GM23338 (cell line): Measurements from ENCODE around the gene RAB11FIP4. TPM values are rescaled to one million over a fixed set of nuclear protein-coding genes. Genes with fewer than 3 reads are reported as not detected.

Experiments
- ATAC-seq: fragments of 200-7000 bp; cut with Tn5 transposase; 3 replicates; pipeline ENCODE4 v1.9.1; 2020
- DNase-seq: peaks from one replicate; pipeline ENCODE4 v3.0.0-alpha.2; 2015; ENCODE audit warnings: low spot score
- H2AFZ ChIP-seq: fragments of 200-600 bp; sonication (generic); 2 replicates; pipeline ENCODE4 v1.8.0; 2016; ENCODE audit warnings: antibody characterized with exemption, mild to moderate bottlenecking, moderate library complexity
- H3F3A ChIP-seq: fragments of 200-600 bp; sonication (generic); replicated peaks from 2 replicates; pipeline ENCODE4 v1.8.0; 2017; ENCODE audit warnings: antibody characterized with exemption, mixed run types, low read depth
- H3K27ac ChIP-seq: fragments of 200-600 bp; sonication (generic); 2 replicates; pipeline ENCODE4 v1.6.1; 2016; ENCODE audit warnings: low read depth
- H3K27me3 ChIP-seq: fragments of 200-600 bp; sonication (generic); 2 replicates; pipeline ENCODE4 v1.8.0; 2016; ENCODE audit warnings: mild to moderate bottlenecking, mixed run types, moderate library complexity; ENCODE audit not compliant: insufficient read depth
- H3K36me3 ChIP-seq: fragments of 200-600 bp; sonication (generic); 2 replicates; pipeline ENCODE4 v1.8.0; 2016; ENCODE audit warnings: mild to moderate bottlenecking; ENCODE audit not compliant: insufficient read depth
- H3K4me1 ChIP-seq: fragments of 200-600 bp; sonication (generic); 2 replicates; pipeline ENCODE4 v1.8.0; 2016; ENCODE audit warnings: mild to moderate bottlenecking, moderate library complexity; ENCODE audit not compliant: insufficient read depth
- H3K4me2 ChIP-seq: fragments of 200-600 bp; sonication (generic); 2 replicates; pipeline ENCODE4 v1.7.1; 2017; ENCODE audit warnings: mixed run types
- H3K4me3 ChIP-seq: fragments of 200-600 bp; sonication (generic); 2 replicates; pipeline ENCODE4 v1.6.1; 2016; ENCODE audit warnings: mixed run types
- H3K79me2 ChIP-seq: fragments of 200-600 bp; sonication (generic); replicated peaks from 2 replicates; pipeline ENCODE4 v1.8.0; 2017; ENCODE audit warnings: mild to moderate bottlenecking; ENCODE audit not compliant: insufficient read depth
- H3K9me2 ChIP-seq: fragments of 200-600 bp; sonication (generic); 2 replicates; pipeline ENCODE4 v1.8.0; 2017; ENCODE audit not compliant: insufficient read depth
- H4K20me1 ChIP-seq: fragments of 200-600 bp; sonication (generic); replicated peaks from 2 replicates; pipeline ENCODE4 v1.8.0; 2017; ENCODE audit warnings: mild to moderate bottlenecking; ENCODE audit not compliant: insufficient read depth
- H3K27ac Mint-ChIP-seq: 2 replicates; pipeline ENCODE4 v1.8.0; 2020; ENCODE audit warnings: inconsistent platforms, mild to moderate bottlenecking, moderate library complexity, mixed read lengths
- H3K27me3 Mint-ChIP-seq: 3 replicates; pipeline ENCODE4 v1.8.0; 2022; ENCODE audit warnings: low read depth, mild to moderate bottlenecking, moderate library complexity, mixed read lengths, inconsistent platforms; ENCODE audit not compliant: insufficient read depth, poor library complexity
- H3K36me3 Mint-ChIP-seq: 3 replicates; pipeline ENCODE4 v1.8.0; 2021; ENCODE audit warnings: low read depth, mild to moderate bottlenecking, inconsistent platforms, moderate library complexity, mixed read lengths
- H3K4me1 Mint-ChIP-seq: 3 replicates; pipeline ENCODE4 v1.8.0; 2020; ENCODE audit warnings: mild to moderate bottlenecking, inconsistent platforms, mixed read lengths
- H3K4me3 Mint-ChIP-seq: 3 replicates; pipeline ENCODE4 v1.8.0; 2021; ENCODE audit warnings: moderate library complexity, mild to moderate bottlenecking, inconsistent platforms, mixed read lengths
- H3K9me3 Mint-ChIP-seq: 3 replicates; pipeline ENCODE4 v1.8.0; 2020; ENCODE audit warnings: moderate library complexity, mild to moderate bottlenecking, inconsistent platforms, mixed read lengths
- CREB1 ChIP-seq: fragments of 250-450 bp; sonication (Bioruptor Pico); IDR thresholded peaks from 2 replicates; pipeline ENCODE4 v1.5.0; 2020; ENCODE audit warnings: low read depth, mild to moderate bottlenecking, moderate library complexity
- CTCF ChIP-seq, 2 experiments: fragments of 200-600 bp in 1 of 2; sonication (generic) in 1 of 2; conservative IDR thresholded peaks; 2 replicates each; pipeline versions ENCODE4 v1.5.1 to v1.6.1; 2016 to 2017; ENCODE audit warnings: antibody characterized with exemption in 2 of 2, low read depth in 2 of 2, mild to moderate bottlenecking in 2 of 2, moderate library complexity in 1 of 2
- EZH2 ChIP-seq: fragments of 200-600 bp; sonication (generic); IDR thresholded peaks from one replicate; pipeline ENCODE4 v1.8.0; 2017; ENCODE audit warnings: antibody characterized with exemption, mild to moderate bottlenecking, low read depth; ENCODE audit not compliant: unreplicated experiment
- EZH2phosphoT487 ChIP-seq: fragments of 200-600 bp; sonication (generic); IDR thresholded peaks from one replicate; pipeline ENCODE4 v1.8.1; 2018; ENCODE audit warnings: antibody characterized with exemption; ENCODE audit not compliant: unreplicated experiment
- JUNB ChIP-seq: IDR thresholded peaks from one replicate; pipeline ENCODE4 v1.6.1; 2016; ENCODE audit warnings: antibody characterized with exemption; ENCODE audit not compliant: unreplicated experiment
- NANOG ChIP-seq: IDR thresholded peaks from 2 replicates; pipeline ENCODE4 v1.6.1; 2016; ENCODE audit warnings: antibody characterized with exemption, borderline replicate concordance
- POLR2AphosphoS5 ChIP-seq: IDR thresholded peaks from 2 replicates; pipeline ENCODE4 v1.6.1; 2016; ENCODE audit warnings: antibody characterized with exemption, low read depth
- STAT1 ChIP-seq: IDR thresholded peaks from one replicate; pipeline ENCODE4 v1.6.1; 2016; ENCODE audit warnings: antibody characterized with exemption; ENCODE audit not compliant: unreplicated experiment
- ZNF114 ChIP-seq: fragments of 250-450 bp; sonication (Bioruptor Pico); IDR thresholded peaks from 2 replicates; pipeline ENCODE4 v1.5.0; 2020; ENCODE audit warnings: mild to moderate bottlenecking, moderate library complexity
- ZNF331 ChIP-seq: fragments of 250-450 bp; sonication (Bioruptor Pico); IDR thresholded peaks from 2 replicates; pipeline ENCODE4 v1.5.0; 2020; ENCODE audit warnings: low read depth, mild to moderate bottlenecking, moderate library complexity
- polyA plus RNA-seq: library from polyadenylated mRNA; unstranded; fragments of >200 nt; fragmentation: Nextera tagmentation; extraction: Ambion mirVana; gene quantifications from 2 replicates; pipeline ENCODE4 v1.2.1, GENCODE V29; 2016
- total RNA-seq: library from RNA; depleted of rRNA; stranded (reverse); fragments of >200 nt; shearing (Covaris generic); gene quantifications from 2 replicates; pipeline ENCODE4 v1.2.3, GENCODE V29; 2014
- TF ChIP-seq, protein P1 (sequence below): IDR thresholded peaks from 2 replicates; pipeline ENCODE4 v1.6.1; 2016; ENCODE audit warnings: antibody characterized with exemption
- TF ChIP-seq, protein P2 (sequence below): fragments of 250-450 bp; sonication (Bioruptor Pico); IDR thresholded peaks from 2 replicates; pipeline ENCODE4 v1.5.0; 2020; ENCODE audit warnings: mild to moderate bottlenecking, moderate library complexity

Gene RAB11FIP4
- total and polyA plus RNA-seq, 2 experiments from 2014 or later = 26.0 to 65.6 TPM

GRCh38 chr17:31581491-31581890 is 190.0 kb downstream of the RAB11FIP4 start:
- H3K4me1 ChIP-seq = no peaks in the 10 kb centered on the region
- H4K20me1 ChIP-seq = no peaks in the 10 kb centered on the region
- ATAC-seq = no peak
- H3K27me3 ChIP-seq = no peaks in the 10 kb centered on the region
- no peak overlapping the region for H3K4me2 ChIP-seq
- no peaks in the 10 kb centered on the region for H3F3A ChIP-seq
- no peaks in the 10 kb centered on the region for H3K79me2 ChIP-seq
- no peak overlapping the region for H2AFZ ChIP-seq
- Mint-ChIP-seq H3K27me3 (peaks cover 3% of the 10 kb centered on the region), H3K4me3 (no peak overlapping the region), H3K36me3 (no peaks in the 10 kb centered on the region), H3K9me3 (no peaks in the 10 kb centered on the region), H3K4me1 (no peaks in the 10 kb centered on the region), H3K27ac (no peak overlapping the region)
- H3K9me2 ChIP-seq = no peaks in the 10 kb centered on the region
- no peak for DNase-seq
- no peaks in the 10 kb centered on the region for H3K36me3 ChIP-seq
- TF ChIP-seq CTCF (conservative IDR thresholded peaks at IDR 0.05; ENCODE audit: low read depth in 2 of 2) = no peak
- H3K4me3 ChIP-seq = no peak overlapping the region
- H3K27ac ChIP-seq = no peak overlapping the region

DNA sequence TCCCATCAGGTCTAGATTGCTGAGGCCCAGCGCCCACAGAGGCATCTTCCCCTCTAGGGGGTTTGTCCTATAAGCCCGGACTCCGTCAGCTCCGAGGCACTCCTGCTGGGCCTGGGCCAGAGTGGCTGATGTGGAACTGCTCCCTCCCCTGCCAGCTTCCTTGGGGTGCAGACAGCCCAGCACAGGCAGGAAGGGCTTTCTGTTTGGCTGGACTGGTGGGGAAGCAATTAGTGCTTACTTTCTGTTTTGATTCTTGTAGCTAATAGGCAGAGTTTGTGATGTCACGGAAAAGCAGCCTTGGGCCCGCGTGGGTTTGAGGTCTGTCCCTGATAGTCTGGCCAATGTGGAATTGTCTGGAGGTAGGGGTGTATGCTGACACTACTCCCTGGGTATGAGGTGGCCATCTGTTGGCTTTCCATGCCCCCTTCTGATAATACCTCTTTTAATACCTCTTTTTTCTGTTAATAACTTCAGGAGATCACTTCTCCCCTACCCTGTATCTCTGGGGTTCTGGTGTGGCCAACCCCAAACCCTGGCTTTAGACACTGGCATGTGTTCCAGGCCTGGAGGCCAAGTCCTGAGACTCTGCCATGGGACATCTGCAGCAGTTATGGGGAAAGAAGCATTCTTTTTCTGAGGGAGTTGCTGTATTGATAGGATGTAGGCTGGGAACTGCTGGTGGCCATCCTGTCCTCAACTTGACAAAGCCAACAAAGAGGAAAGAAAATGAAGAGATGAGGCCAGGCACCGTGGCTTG is 190.9 kb downstream of the RAB11FIP4 start:
- H3K9me2 ChIP-seq = no peaks in the 10 kb centered on the region
- no peak overlapping the region for H3K4me3 ChIP-seq
- H2AFZ ChIP-seq = no peak overlapping the region
- H3K4me2 ChIP-seq = no peak overlapping the region
- Mint-ChIP-seq H3K27ac (no peak overlapping the region), H3K36me3 (no peaks in the 10 kb centered on the region), H3K4me3 (no peak overlapping the region), H3K27me3 (peaks cover 3% of the 10 kb centered on the region), H3K9me3 (no peaks in the 10 kb centered on the region), H3K4me1 (no peaks in the 10 kb centered on the region)
- no peak; the same call in 2 of the 3 replicates for ATAC-seq
- no peaks in the 10 kb centered on the region for H3K4me1 ChIP-seq
- H3F3A ChIP-seq = no peaks in the 10 kb centered on the region
- no peaks in the 10 kb centered on the region for H3K79me2 ChIP-seq
- H3K27ac ChIP-seq = no peak overlapping the region
- H3K36me3 ChIP-seq = no peaks in the 10 kb centered on the region
- no peaks in the 10 kb centered on the region for H4K20me1 ChIP-seq
- DNase-seq = no peak
- no peaks in the 10 kb centered on the region for H3K27me3 ChIP-seq
- no peak for TF ChIP-seq NANOG
- no peak for TF ChIP-seq CREB1 (CRISPR knock-in tag)
- TF ChIP-seq EZH2phosphoT487 = no peak
- TF ChIP-seq EZH2 = no peak
- no peak for TF ChIP-seq ZNF331
- TF ChIP-seq, protein P1, sequence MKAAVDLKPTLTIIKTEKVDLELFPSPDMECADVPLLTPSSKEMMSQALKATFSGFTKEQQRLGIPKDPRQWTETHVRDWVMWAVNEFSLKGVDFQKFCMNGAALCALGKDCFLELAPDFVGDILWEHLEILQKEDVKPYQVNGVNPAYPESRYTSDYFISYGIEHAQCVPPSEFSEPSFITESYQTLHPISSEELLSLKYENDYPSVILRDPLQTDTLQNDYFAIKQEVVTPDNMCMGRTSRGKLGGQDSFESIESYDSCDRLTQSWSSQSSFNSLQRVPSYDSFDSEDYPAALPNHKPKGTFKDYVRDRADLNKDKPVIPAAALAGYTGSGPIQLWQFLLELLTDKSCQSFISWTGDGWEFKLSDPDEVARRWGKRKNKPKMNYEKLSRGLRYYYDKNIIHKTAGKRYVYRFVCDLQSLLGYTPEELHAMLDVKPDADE = no peak
- TF ChIP-seq, protein P2, sequence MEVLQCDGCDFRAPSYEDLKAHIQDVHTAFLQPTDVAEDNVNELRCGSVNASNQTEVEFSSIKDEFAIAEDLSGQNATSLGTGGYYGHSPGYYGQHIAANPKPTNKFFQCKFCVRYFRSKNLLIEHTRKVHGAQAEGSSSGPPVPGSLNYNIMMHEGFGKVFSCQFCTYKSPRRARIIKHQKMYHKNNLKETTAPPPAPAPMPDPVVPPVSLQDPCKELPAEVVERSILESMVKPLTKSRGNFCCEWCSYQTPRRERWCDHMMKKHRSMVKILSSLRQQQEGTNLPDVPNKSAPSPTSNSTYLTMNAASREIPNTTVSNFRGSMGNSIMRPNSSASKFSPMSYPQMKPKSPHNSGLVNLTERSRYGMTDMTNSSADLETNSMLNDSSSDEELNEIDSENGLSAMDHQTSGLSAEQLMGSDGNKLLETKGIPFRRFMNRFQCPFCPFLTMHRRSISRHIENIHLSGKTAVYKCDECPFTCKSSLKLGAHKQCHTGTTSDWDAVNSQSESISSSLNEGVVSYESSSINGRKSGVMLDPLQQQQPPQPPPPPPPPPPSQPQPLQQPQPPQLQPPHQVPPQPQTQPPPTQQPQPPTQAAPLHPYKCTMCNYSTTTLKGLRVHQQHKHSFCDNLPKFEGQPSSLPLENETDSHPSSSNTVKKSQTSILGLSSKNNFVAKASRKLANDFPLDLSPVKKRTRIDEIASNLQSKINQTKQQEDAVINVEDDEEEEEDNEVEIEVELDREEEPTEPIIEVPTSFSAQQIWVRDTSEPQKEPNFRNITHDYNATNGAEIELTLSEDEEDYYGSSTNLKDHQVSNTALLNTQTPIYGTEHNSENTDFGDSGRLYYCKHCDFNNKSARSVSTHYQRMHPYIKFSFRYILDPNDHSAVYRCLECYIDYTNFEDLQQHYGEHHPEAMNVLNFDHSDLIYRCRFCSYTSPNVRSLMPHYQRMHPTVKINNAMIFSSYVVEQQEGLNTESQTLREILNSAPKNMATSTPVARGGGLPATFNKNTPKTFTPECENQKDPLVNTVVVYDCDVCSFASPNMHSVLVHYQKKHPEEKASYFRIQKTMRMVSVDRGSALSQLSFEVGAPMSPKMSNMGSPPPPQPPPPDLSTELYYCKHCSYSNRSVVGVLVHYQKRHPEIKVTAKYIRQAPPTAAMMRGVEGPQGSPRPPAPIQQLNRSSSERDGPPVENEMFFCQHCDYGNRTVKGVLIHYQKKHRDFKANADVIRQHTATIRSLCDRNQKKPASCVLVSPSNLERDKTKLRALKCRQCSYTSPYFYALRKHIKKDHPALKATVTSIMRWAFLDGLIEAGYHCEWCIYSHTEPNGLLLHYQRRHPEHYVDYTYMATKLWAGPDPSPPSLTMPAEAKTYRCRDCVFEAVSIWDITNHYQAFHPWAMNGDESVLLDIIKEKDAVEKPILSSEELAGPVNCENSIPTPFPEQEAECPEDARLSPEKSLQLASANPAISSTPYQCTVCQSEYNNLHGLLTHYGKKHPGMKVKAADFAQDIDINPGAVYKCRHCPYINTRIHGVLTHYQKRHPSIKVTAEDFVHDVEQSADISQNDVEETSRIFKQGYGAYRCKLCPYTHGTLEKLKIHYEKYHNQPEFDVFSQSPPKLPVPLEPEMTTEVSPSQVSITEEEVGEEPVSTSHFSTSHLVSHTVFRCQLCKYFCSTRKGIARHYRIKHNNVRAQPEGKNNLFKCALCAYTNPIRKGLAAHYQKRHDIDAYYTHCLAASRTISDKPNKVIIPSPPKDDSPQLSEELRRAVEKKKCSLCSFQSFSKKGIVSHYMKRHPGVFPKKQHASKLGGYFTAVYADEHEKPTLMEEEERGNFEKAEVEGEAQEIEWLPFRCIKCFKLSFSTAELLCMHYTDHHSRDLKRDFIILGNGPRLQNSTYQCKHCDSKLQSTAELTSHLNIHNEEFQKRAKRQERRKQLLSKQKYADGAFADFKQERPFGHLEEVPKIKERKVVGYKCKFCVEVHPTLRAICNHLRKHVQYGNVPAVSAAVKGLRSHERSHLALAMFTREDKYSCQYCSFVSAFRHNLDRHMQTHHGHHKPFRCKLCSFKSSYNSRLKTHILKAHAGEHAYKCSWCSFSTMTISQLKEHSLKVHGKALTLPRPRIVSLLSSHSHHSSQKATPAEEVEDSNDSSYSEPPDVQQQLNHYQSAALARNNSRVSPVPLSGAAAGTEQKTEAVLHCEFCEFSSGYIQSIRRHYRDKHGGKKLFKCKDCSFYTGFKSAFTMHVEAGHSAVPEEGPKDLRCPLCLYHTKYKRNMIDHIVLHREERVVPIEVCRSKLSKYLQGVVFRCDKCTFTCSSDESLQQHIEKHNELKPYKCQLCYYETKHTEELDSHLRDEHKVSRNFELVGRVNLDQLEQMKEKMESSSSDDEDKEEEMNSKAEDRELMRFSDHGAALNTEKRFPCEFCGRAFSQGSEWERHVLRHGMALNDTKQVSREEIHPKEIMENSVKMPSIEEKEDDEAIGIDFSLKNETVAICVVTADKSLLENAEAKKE (CRISPR knock-in tag) = no peak
- no peak for TF ChIP-seq POLR2AphosphoS5
- TF ChIP-seq JUNB = no peak
- TF ChIP-seq ZNF114 (CRISPR knock-in tag) = no peak
- TF ChIP-seq STAT1 = no peak
